ENCODE results near the gene PTPN4.

DNA sequence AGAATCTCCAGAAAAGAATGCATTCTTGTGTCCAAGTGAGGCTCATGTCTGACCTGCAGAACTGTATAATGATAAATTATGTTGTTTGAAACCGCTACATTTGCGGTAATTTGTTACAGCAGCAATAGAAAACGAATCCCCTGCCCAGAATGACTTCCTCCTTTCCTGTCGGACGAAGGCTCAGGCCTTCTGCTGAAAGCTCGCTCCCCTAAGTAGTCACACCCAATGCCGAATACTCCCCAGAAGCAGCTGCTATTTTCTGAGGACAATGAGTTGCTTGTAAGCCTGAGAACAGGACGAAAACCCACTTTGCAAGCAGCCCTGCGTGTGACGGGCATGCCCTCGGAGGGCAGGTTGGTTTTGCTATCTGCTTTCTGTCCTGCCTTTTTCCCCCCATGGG lies 27.7 kb upstream of the PTPN4 start:
- TF ChIP-seq, protein P1, sequence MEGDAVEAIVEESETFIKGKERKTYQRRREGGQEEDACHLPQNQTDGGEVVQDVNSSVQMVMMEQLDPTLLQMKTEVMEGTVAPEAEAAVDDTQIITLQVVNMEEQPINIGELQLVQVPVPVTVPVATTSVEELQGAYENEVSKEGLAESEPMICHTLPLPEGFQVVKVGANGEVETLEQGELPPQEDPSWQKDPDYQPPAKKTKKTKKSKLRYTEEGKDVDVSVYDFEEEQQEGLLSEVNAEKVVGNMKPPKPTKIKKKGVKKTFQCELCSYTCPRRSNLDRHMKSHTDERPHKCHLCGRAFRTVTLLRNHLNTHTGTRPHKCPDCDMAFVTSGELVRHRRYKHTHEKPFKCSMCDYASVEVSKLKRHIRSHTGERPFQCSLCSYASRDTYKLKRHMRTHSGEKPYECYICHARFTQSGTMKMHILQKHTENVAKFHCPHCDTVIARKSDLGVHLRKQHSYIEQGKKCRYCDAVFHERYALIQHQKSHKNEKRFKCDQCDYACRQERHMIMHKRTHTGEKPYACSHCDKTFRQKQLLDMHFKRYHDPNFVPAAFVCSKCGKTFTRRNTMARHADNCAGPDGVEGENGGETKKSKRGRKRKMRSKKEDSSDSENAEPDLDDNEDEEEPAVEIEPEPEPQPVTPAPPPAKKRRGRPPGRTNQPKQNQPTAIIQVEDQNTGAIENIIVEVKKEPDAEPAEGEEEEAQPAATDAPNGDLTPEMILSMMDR (conservative IDR thresholded peaks at IDR 0.05; ENCODE audit: low read length): no peak
- no peak for TF ChIP-seq EZH2phosphoT487 (IDR thresholded peaks at IDR 0.05; ENCODE audit: borderline replicate concordance)

All from Loucy (cell line).